Measurements from ENCODE around the gene CLEC4M.

- TF ChIP-seq CTCF (IDR thresholded peaks at IDR 0.05) = no peak
- no peak for TF ChIP-seq ZFX (IDR thresholded peaks at IDR 0.05; ENCODE audit: borderline replicate concordance)
Measured at GRCh38 chr19:7734220-7735203, 28.5 kb upstream of the CLEC4M start.
